ENCODE data around the gene ALCAM.

- TF ChIP-seq EZH2 (IDR thresholded peaks at IDR 0.05; ENCODE audit: borderline replicate concordance, low read depth, low read length, severe bottlenecking) (no peak), GATA2 (IDR thresholded peaks at IDR 0.05; ENCODE audit: insufficient read depth, insufficient read length, low read depth, low read length) (no peak)
Measured at GRCh38 chr3:105431200-105431599, 64.5 kb downstream of the ALCAM start.
